Activated T-helper 17 cell treated with anti-CD3 and anti-CD28 coated beads, Interleukin-2, amount 50 U/mL, for 72 hours (primary cell): ENCODE data around the gene TMEM223. TPM values are rescaled to one million over a fixed set of nuclear protein-coding genes. Genes with fewer than 3 reads are reported as not detected.
A peak's percentile ranks its signal among the peaks of the same experiment; 100 is the strongest.

Source experiments
- ATAC-seq: fragments of 150-1000 bp; cut with Tn5 transposase; replicated peaks from 2 replicates; pipeline ENCODE4 v1.10.0; 2021; ENCODE audit warnings: mild to moderate bottlenecking, moderate library complexity
- H3K27ac Mint-ChIP-seq: one replicate; pipeline ENCODE4 v1.8.0; 2022; ENCODE audit warnings: mixed read lengths
- H3K27me3 Mint-ChIP-seq: one replicate; pipeline ENCODE4 v1.8.0; 2022; ENCODE audit warnings: mixed read lengths
- H3K36me3 Mint-ChIP-seq: one replicate; pipeline ENCODE4 v1.8.0; 2022; ENCODE audit warnings: low read depth, mild to moderate bottlenecking, mixed read lengths
- H3K4me1 Mint-ChIP-seq: one replicate; pipeline ENCODE4 v1.8.0; 2022; ENCODE audit warnings: mixed read lengths
- H3K4me3 Mint-ChIP-seq: one replicate; pipeline ENCODE4 v1.8.0; 2022; ENCODE audit warnings: mild to moderate bottlenecking, mixed read lengths
- H3K9me3 Mint-ChIP-seq: one replicate; pipeline ENCODE4 v1.8.0; 2022; ENCODE audit warnings: mixed read lengths
- total RNA-seq, 2 donors: library from RNA; stranded (reverse); gene quantifications; one replicate each; pipeline ENCODE4 v1.2.3, GENCODE V29; 2022

TMEM223 gene
- total RNA-seq, 2 donors from 2014 or later, result 6.2 to 16.2 TPM

GRCh38 chr11:62810748-62811147, 18.9 kb upstream of the TMEM223 start:
- Mint-ChIP-seq H3K27me3 (no peaks in the 10 kb centered on the region), H3K36me3 (peaks cover 7% of the 10 kb centered on the region), H3K4me3 (no peak overlapping the region), H3K9me3 (no peaks in the 10 kb centered on the region), H3K27ac (peak overlapping the region; percentile 18), H3K4me1 (peaks cover 7% of the 10 kb centered on the region)
- no peak for ATAC-seq

GRCh38 chr11:62806611-62807121, 14.9 kb upstream of the TMEM223 start:
- Mint-ChIP-seq H3K4me1 (peaks cover 19% of the 10 kb centered on the region), H3K36me3 (peaks cover 40% of the 10 kb centered on the region), H3K27me3 (no peaks in the 10 kb centered on the region), H3K9me3 (no peaks in the 10 kb centered on the region), H3K27ac (peak overlapping the region; percentile 97), H3K4me3 (peak overlapping the region; percentile 99)
- no peak for ATAC-seq

GRCh38 chr11:62805961-62806441, 14.2 kb upstream of the TMEM223 start:
- no peaks in the 10 kb centered on the region for H3K9me3 Mint-ChIP-seq
- peak; percentile 18 for ATAC-seq
- no peaks in the 10 kb centered on the region for H3K27me3 Mint-ChIP-seq
- H3K4me1 Mint-ChIP-seq, result peaks cover 19% of the 10 kb centered on the region
- H3K4me3 Mint-ChIP-seq, result peak overlapping the region; percentile 99
- peak overlapping the region; percentile 97 for H3K27ac Mint-ChIP-seq
- peaks cover 46% of the 10 kb centered on the region for H3K36me3 Mint-ChIP-seq

- peak within 1 kb of the TSS; percentile 97 for H3K27ac Mint-ChIP-seq
- H3K4me1 Mint-ChIP-seq, result peaks cover 19% of the 10 kb centered on the region
- peak within 1 kb of the TSS; percentile 99 for H3K4me3 Mint-ChIP-seq
- H3K36me3 Mint-ChIP-seq, result peaks cover 52% of the 10 kb centered on the region
- no peaks in the 10 kb centered on the region for H3K9me3 Mint-ChIP-seq
- no peaks in the 10 kb centered on the region for H3K27me3 Mint-ChIP-seq
- peak; percentile 80 for ATAC-seq
These were observed 13.5 kb upstream of the TMEM223 start, which contains the start of gene NXF1 for GRCh38 chr11:62805076-62805892. NXF1 (minus strand) TSS chr11:62805440; CDS start chr11:62805356, 84 bp downstream.

GRCh38 chr11:62804310-62805075, 12.7 kb upstream of the TMEM223 start:
- Mint-ChIP-seq H3K27me3 (no peaks in the 10 kb centered on the region), H3K9me3 (no peaks in the 10 kb centered on the region), H3K4me3 (peak overlapping the region; percentile 99), H3K4me1 (peaks cover 19% of the 10 kb centered on the region), H3K36me3 (peaks cover 60% of the 10 kb centered on the region), H3K27ac (peak overlapping the region; percentile 97)
- peak; percentile 75 for ATAC-seq

- Mint-ChIP-seq H3K4me3 (no peak overlapping the region), H3K27ac (peak overlapping the region; percentile 70), H3K9me3 (no peaks in the 10 kb centered on the region), H3K4me1 (peaks cover 17% of the 10 kb centered on the region), H3K27me3 (no peaks in the 10 kb centered on the region), H3K36me3 (peaks cover 94% of the 10 kb centered on the region)
- ATAC-seq, result no peak
These were observed 9.3 kb upstream of the TMEM223 start for GRCh38 chr11:62801071-62801470.

- peaks cover 99% of the 10 kb centered on the region for H3K36me3 Mint-ChIP-seq
- no peak overlapping the region for H3K4me3 Mint-ChIP-seq
- peaks cover 18% of the 10 kb centered on the region for H3K4me1 Mint-ChIP-seq
- H3K27me3 Mint-ChIP-seq, result no peaks in the 10 kb centered on the region
- no peaks in the 10 kb centered on the region for H3K9me3 Mint-ChIP-seq
- H3K27ac Mint-ChIP-seq, result peak overlapping the region; percentile 67
- ATAC-seq, result no peak
These were observed 7.7 kb upstream of the TMEM223 start for GRCh38 chr11:62799486-62799885.

- Mint-ChIP-seq H3K4me1 (peaks cover 19% of the 10 kb centered on the region), H3K27me3 (no peaks in the 10 kb centered on the region), H3K9me3 (no peaks in the 10 kb centered on the region), H3K36me3 (peaks cover 98% of the 10 kb centered on the region), H3K27ac (no peak overlapping the region), H3K4me3 (no peak overlapping the region)
- ATAC-seq, result no peak
These were observed 4.5 kb upstream of the TMEM223 start for GRCh38 chr11:62796281-62796680.

GRCh38 chr11:62794201-62794775, 2.5 kb upstream of the TMEM223 start:
- H3K36me3 Mint-ChIP-seq, result peaks cover 99% of the 10 kb centered on the region
- H3K9me3 Mint-ChIP-seq, result no peaks in the 10 kb centered on the region
- H3K4me1 Mint-ChIP-seq, result peaks cover 34% of the 10 kb centered on the region
- peak overlapping the region; percentile 10 for H3K4me3 Mint-ChIP-seq
- H3K27ac Mint-ChIP-seq, result peak overlapping the region; percentile 36
- ATAC-seq, result no peak
- no peaks in the 10 kb centered on the region for H3K27me3 Mint-ChIP-seq

GRCh38 chr11:62792202-62792575, 383 bp upstream of the TMEM223 start:
- peaks cover 95% of the 10 kb centered on the region for H3K36me3 Mint-ChIP-seq
- peak overlapping the region; percentile 86 for H3K4me3 Mint-ChIP-seq
- ATAC-seq, result peak; percentile 18
- no peaks in the 10 kb centered on the region for H3K9me3 Mint-ChIP-seq
- peak overlapping the region; percentile 93 for H3K27ac Mint-ChIP-seq
- H3K27me3 Mint-ChIP-seq, result no peaks in the 10 kb centered on the region
- H3K4me1 Mint-ChIP-seq, result peaks cover 36% of the 10 kb centered on the region

GRCh38 chr11:62789576-62789975, 2.2 kb downstream of the TMEM223 start:
- Mint-ChIP-seq H3K36me3 (peaks cover 82% of the 10 kb centered on the region), H3K9me3 (no peaks in the 10 kb centered on the region), H3K4me1 (peaks cover 33% of the 10 kb centered on the region), H3K4me3 (peak overlapping the region; percentile 86), H3K27me3 (no peaks in the 10 kb centered on the region), H3K27ac (peak overlapping the region; percentile 34)
- no peak for ATAC-seq

GRCh38 chr11:62788991-62789390, 2.8 kb downstream of the TMEM223 start:
- Mint-ChIP-seq H3K4me1 (peaks cover 28% of the 10 kb centered on the region), H3K9me3 (no peaks in the 10 kb centered on the region), H3K4me3 (peak overlapping the region; percentile 86), H3K36me3 (peaks cover 76% of the 10 kb centered on the region), H3K27me3 (no peaks in the 10 kb centered on the region), H3K27ac (peak overlapping the region; percentile 34)
- no peak for ATAC-seq

GRCh38 chr11:62787005-62787759, 4.6 kb downstream of the TMEM223 start, which contains the start of gene TMEM179B:
TMEM179B (plus strand) TSS chr11:62787402; CDS start chr11:62787432, 30 bp downstream.
- Mint-ChIP-seq H3K36me3 (peaks cover 69% of the 10 kb centered on the region), H3K4me1 (peaks cover 22% of the 10 kb centered on the region), H3K27ac (peak within 1 kb of the TSS; percentile 86), H3K9me3 (no peaks in the 10 kb centered on the region), H3K27me3 (no peaks in the 10 kb centered on the region), H3K4me3 (peak within 1 kb of the TSS; percentile 86)
- peak; percentile 82 for ATAC-seq
